Testis (tissue), 2 donors: Measurements from ENCODE around the gene PRRG1.

Experiments used
- POLR2A ChIP-seq: fragments of 450-650 bp; IDR thresholded peaks from one replicate; pipeline ENCODE4 v1.6.1; 2017; ENCODE audit warnings: antibody characterized with exemption, mild to moderate bottlenecking, moderate library complexity
- TF ChIP-seq, protein P1 (sequence below), 3 experiments: fragments of 450-650 bp in 2 of 3; fragments of 200-600 bp in 1 of 3; sonication (generic) in 1 of 3; IDR thresholded peaks; one replicate each; pipeline ENCODE4 v1.5.1; 2016 to 2019; ENCODE audit warnings: antibody characterized with exemption in 3 of 3, mild to moderate bottlenecking in 2 of 3, moderate library complexity in 1 of 3

DNA sequence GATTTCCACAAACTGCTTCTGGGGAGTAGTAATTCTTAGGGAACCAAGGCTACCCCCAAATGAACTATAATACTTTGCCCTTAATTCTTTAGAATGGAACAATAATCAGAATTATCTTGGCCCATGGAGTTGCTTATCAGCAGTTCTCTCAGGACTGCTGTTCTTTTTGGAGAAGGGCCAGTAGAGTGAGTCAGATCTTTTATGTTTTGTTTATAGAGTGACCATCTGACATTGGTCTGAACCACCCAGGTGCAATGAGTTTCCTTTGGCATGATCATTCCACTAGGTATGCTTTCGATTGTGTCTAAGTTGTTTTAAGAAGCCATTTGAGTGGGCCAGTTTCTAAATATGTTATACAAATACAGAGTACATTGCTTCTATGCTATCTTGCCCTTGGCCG, 31.8 kb downstream of the PRRG1 start:
- TF ChIP-seq, protein P1, sequence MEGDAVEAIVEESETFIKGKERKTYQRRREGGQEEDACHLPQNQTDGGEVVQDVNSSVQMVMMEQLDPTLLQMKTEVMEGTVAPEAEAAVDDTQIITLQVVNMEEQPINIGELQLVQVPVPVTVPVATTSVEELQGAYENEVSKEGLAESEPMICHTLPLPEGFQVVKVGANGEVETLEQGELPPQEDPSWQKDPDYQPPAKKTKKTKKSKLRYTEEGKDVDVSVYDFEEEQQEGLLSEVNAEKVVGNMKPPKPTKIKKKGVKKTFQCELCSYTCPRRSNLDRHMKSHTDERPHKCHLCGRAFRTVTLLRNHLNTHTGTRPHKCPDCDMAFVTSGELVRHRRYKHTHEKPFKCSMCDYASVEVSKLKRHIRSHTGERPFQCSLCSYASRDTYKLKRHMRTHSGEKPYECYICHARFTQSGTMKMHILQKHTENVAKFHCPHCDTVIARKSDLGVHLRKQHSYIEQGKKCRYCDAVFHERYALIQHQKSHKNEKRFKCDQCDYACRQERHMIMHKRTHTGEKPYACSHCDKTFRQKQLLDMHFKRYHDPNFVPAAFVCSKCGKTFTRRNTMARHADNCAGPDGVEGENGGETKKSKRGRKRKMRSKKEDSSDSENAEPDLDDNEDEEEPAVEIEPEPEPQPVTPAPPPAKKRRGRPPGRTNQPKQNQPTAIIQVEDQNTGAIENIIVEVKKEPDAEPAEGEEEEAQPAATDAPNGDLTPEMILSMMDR (IDR thresholded peaks at IDR 0.05), result no peak
- TF ChIP-seq POLR2A, result no peak
